Stimulated activated CD8-positive, alpha-beta memory T cell treated with anti-CD3 and anti-CD28 coated beads, Interleukin-15, amount 100 ng/mL, for 1 hour (primary cell): ENCODE data around the gene IFT122.

ENCODE experiments used
- DNase-seq: peaks from one replicate; pipeline ENCODE4 v3.0.0-alpha.2; 2020; ENCODE audit warnings: low read depth

Gene IFT122

DNA sequence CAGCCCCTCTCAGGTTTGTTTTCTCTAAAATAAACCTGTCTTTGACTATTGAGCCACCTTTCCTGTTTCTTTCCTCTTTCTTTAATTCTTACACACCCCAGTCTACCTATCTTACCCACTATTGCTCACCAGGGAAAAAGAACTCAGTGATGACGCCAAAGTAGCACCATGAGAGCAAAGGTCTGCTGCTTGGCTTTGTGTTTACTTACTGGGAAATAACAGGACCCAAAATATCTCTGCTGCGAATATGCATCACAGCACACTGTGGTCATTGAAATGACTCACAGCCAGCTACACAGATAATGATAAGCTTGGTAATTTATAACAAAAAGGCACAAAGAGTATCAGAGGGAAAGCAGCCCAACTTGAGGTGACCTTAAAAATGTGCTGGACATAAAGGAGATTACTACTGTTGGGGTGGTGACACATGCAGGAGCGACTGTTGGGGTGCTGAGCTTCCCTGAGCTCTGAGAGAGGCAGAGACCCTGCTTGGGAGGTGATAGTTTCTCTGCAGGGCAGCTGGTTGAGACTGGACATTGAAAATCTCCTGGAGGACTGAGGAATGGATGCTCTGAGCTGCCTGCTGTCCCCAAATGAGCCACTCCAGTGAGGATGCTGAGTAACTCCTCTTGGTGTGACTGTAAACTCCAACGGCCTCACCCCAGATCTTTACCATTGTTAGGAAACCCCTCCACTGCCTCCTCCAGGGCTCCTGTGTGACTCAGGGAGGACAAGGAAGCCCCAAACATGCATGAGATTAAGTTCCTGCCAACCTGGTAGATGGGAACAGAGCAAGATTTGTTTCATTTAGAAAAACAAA, 26.1 kb upstream of the IFT122 start:
- no peak for DNase-seq

DNA sequence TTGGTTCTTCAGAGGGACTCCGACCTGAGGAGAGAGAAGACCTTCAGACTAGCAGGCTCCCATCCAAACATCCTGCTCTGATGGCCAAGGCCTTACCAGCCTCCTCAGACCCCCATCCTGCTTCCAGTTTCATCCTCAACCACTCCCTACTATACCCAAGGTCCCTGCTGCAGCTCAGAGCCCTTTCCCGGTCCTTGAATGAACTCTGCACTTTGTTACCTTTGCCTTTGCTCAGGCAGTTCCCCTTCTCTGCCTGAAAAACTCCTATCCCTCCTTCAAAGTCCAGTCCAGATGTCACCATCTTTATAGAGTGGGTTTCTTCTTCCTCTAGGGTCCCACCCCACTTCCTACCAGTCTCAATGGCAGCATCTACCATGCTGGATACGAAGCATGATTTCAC, 24.6 kb upstream of the IFT122 start:
- no peak for DNase-seq

DNA sequence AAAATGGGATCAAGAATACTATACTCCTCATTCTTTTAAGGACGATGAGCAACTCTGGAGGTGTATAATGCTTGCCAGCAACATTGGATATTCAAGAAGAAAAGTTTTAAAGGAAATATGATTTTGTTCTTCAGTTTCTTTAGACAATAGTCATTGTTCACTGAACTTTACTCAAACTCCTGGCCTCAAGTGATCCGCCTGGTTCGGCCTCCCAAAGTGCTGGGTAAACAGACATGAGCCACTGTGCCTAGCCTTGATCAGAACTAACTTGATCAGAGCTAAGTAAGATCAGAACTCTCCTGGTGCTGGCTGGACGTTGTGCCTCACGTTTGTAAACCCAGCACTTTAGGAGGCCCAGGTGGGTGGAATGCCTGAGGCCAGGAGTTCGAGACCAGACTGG, 24.2 kb upstream of the IFT122 start:
- no peak for DNase-seq

DNA sequence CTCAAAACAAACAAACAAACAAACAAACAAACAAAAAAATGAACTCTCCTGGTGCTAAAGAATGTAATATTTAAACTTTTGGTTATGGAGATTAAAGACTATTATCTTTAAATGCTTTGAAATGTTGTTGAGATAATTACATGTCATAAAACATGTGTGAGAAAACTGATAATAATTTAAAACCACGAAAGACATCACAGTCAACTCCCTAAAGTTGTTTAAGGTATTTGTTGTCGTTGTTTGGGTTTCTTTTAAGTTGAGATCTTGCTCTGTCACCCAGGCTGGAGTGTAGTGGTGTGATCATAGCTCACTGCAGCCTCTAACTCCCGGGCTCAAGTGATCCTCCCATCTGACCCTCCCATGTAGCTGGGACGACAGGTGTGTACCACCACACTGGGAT, 23.6 kb upstream of the IFT122 start:
- no peak for DNase-seq

DNA sequence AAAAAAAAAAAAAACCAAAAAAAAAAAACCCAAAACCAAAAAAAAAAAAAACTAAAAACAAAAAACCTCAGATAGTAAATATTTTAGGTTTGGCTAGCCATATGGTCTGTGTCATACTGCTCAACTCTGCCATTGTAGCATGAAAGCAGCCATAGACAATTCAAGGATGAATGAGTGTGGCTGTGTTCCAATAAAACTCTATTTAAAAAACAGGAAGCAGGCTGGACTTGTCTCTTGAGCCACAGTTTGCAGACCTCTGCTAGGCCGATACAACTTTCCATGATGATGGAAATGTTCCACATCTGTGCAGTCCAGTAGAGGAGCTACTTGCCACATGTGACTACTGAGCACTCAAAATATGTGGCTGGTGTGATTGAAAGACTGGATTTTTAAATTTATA, 22.7 kb upstream of the IFT122 start:
- no peak for DNase-seq

DNA sequence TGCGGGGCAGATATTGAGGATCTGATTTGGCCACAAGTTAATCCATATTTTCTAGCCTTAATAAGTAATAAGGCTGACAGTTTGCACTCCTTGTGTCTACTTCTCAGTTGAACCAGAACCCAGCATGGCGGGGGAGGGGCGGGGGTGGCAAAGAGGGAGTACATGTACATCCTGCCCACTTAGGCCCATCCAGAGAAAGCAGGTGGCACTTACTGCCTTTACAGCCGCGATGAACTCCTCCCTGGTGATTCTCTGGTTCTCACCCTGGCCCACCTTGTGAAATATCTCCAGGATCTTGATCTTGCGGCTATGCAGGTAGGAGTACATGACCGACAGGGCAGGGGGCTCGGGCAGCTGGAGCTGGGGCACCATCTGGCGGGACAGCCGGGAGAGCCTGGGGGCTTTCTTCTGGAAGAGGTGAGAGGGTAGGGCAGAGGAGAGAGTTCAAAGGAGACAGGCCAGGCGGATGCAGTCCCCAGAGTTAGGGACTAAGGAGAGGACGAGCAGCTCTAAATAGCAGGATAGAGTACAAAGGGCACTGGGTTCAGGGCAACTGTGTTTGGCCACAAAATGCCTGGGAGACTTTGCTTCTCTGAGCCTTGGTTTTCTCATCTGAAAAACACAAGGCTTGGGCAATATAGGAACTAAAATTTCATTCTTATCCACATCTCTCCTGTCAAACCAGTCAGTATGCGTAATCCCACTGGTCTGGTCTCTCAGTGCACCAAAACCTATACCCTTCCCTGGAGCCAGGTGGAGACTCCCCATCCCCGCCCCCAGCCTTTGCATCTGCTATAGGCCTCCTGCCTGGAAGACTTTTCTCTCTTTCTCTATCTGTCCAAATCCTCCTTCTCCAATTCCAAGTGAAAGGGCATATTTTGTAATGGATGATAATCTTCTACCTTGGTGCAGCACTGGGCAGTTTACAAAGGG, 21.7 kb upstream of the IFT122 start:
- no peak for DNase-seq

DNA sequence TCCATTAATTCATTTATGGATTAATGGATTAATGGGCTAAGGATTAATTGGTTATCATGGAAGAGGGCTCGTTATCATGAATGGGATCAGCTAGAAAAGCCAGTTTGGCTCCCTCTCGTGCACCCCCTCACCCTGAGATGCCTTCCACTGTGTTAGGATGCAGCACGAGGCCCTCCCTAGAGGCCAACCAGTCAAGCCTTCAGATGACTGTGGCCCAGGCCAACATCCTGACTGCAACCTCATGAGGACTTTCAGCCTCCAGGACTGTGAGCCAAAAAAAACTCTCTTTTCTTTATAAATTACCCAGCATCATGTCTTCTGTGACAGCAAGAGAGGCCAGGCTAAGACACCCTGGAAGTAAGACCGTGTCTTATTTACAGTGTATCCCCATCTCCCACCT, 20.5 kb upstream of the IFT122 start:
- no peak for DNase-seq

DNA sequence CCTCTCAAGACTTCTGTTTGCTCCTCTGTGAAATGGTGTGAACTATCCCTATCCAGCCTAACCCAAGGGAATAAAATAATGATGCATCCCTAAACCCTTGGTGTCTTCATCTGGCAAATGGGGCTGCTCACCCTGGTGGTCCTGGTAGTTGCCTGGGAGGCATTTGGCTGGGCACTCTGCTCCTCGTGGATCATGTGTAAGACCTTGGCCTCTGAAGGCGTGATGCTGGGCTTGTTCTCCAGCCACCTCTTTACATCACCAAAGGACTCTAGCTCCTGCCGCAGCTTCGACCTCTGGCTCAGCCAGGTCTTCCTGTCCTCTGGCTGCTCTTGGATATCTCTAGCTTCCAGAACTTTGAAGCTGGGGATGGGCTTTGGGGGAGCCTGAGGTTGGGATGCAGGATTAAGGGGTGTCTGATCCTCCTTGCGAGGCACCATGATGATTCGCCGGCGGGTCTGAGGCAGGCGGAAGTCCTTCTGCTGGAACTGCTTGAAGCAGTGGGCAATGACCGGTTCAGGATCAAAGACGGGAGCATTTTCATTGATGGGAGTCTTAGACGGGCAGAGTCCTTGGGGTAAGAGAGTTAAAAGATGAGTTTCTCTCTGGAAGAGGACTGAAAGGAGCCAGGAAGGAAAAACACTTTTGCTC, 18.7 kb upstream of the IFT122 start:
- no peak for DNase-seq

DNA sequence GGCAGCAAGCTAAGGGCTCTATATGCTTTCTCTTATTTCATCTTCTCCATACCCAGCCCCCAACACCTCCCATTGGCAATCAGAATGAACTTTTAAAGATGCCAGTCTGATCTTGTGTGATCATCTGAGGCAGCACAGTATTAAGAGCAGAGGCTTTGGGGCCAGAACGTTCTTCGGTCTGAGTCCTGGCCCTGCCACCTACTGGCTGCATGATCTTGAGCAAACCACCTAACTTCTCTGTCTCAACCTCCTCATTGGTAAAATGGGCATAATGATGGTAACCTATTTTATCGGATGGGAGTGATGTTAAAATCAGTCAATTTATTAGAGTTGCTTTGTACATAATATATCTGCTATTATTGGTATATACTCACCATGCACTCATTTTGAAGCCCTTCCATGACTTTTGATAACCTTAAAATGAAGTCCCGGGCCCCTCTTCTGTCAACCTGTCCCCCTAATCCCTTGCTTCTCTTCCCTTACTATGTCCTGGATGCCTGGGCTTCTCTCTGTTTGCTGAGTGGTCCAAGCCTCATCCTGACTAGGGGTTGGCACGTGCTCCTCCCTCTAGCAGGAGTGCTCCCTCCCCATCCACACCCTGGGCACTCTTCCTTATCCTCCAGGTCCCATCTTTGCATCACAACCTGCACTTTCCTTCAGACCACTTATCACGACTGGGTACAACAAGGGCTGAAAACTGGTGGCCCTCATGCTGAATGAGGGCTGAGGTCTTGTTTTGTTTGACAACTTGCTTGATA, 17.9 kb upstream of the IFT122 start:
- DNase-seq: no peak

DNA sequence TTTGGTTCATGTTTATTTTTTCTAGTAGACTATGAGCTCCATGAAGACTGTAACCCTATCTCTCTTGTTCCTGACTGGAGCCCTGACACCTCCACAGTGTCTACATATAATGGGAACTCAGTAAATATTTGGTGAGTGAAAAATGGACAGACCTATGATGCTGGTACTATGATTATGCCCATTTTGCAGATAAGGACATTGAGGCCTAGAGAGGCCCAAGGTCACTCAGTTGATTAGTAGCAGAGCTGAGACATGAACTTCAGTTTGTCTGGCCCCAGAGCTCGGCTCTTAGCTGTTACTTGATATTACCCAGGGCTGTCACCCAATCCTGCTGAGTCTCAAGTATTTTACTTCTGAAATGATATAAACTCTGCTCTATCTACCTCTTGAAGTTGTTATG, 17.1 kb upstream of the IFT122 start:
- DNase-seq: no peak

DNA sequence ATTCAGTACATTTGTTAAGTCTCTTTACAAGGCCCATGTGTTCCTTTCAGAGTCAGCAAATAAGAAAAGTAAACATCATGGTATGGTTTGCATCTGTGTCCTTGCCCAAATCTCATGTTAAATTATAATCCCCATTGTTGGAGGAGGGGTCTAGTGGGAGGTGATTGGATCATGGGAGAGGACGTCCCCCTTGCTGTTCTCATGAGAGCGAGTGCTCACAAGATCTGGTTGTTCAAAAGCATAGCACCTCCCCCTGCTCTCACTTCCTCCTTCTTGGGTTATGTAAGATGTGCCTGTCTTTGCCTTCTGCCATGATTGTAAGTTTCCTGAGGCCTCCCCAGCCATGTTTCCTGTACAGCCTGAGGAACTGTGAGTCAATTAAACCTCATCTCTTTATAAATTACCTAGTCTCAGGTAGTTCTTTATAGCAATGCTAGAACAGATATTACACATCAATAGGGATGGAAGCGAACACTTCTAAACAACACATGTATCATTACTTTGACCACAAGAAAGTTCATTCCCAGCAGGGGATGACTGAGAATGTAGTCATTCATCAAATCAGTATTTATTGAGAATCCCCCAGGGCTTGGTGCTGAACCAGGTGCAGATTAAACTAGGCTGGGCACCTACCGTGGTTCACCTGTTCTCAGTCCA, 15.7 kb upstream of the IFT122 start:
- DNase-seq: no peak

DNA sequence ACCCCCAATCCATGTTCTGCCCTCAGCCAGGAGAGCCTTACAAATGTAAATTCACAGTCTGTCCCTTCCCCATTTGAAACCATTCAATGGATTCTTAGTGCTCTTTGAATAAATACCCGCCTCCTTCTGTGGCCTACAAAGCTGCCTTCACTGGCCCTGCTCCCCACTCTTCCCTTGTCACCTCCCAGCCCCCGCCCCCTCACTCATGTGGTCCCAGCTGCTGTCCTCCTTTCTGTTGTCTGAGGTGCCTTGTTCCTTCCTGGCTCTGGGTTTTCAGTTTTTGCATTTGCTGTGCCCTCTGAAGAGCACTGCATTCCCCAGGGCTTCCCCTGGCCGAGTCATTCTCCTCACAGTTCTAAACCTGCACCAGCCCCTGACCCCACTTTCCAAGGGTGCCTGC, 14.8 kb upstream of the IFT122 start:
- DNase-seq: no peak

DNA sequence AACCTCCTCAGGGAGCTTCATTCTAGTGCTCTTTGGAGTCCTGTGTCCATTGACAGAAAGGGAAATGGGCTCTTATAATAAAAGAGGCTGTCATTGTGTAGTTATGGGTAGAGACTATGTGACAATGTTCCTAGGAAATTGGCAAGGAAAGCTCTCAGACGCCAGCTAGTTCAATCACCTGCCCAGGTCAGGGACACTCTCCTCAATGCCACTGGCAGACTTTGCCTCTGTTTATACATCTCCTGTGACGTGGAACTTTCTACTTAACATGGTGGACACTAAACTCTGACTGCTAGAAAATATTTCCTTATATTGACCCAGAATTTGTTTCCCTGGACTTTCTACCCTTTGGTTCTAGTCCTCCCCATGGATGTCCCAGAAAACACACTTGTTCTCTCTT, 14.4 kb upstream of the IFT122 start:
- DNase-seq: no peak

DNA sequence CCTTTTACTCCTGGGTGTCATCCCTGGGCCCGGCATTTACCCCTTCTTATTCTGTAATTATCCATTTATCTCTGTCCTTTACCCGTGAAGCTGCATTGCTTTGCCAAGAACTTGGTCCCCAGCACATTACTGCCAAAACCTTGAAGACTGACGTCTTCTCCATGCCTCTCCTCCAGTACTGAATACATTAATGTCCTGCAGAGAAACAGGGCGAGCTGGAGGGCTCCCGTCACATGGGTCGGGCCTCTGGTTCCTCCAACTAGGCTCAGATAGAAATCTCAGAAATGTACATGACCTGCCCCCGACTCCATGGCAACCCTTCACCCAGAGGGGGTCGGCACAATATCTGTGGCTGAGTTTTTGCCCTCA, 12.0 kb upstream of the IFT122 start:
- no peak for DNase-seq

DNA sequence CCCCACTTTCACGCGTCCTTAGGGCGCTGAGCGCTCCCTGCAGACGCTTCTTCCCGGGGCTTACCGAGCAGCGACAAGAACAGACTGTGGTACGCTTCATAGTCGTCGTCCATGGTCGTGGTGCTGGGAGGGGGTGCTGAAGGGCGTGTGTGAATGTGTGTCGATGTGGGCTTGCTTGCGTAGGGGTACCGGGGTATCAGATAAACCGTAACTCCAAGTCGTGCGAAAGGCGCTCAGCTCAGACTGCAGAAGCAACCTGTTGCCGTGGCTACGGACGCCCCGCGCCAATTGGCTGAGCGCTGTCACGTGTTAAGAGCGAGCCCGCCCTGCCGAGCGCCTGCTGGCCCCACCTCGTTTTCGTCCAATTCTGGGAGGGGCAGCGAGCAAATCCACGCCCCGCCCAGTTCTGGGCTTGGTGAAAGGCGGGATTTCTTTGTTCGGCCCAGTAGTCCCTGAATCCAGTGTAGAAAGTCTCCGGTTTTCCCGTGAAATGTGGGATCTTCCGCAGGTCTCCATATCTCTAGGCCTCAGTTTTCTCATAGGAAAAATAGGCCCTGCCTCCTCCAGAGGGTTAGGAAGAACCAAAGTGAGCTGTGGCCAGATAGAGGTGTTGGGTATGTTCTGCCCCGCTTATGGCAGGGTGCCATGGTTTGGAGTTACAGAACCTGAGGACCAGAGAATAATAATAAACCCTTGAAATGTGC, 11.5 kb upstream of the IFT122 start, which contains the start of gene EFCAB12:
Gene EFCAB12 (minus strand): TSS at position 261 of the 704 bp plus-strand sequence. CDS start 148 bp downstream, at position 113.
- DNase-seq: peak; percentile 67

DNA sequence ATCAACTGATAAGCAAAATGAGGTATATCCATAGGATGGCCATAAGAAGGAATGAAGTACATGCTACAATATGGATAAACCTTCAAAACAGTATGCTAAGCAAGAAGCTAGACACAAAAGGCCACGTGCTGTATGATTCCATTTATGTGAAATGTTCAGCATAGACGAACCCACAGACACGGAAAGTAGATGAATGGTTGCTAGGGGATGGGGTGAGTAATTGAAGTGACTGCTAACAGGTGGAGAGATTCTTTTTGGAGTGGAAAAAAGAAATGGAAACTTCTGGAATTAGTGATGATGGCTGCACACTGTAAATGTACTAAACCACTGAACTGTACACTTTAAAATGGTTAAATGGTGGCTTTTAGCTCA, 11.0 kb upstream of the IFT122 start:
- DNase-seq: no peak

DNA sequence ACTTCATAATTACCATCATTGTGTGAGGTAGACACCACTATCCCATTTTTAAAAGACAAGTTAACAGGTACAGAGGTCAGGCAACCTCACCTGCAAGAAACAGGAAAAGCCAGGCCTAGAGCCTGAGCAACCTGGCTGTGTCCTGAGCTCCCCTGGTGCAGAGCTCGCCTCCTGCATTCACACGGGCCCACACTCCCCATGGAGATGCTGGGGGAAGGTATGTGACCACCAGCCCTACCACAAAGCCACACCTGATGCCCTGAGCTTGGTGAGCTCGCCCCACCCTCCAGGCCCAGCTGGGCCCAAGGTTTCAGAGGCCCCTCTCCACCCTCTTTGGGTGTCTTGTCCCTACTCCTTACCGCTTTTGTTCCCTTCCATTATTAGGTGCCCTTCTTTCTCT, 10.4 kb upstream of the IFT122 start:
- DNase-seq: no peak

DNA sequence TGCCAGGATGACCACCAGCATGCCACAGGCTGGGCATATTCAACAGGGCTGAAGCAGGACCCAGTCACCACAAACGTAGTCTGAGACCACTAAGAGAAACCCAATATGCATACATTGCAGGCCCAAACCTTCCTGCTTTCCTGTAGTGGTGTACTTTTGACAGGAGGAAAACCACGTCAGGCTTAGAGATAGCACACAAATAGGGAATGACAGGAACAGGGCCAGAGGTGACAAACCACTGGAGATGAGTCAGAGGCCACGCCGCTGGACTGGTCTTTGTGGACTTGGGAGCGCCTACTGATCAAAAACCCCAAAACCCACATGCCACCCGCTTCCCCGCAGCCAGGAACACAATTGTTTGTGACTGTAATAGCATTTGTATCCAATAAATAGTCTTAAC, 8.0 kb upstream of the IFT122 start:
- no peak for DNase-seq

DNA sequence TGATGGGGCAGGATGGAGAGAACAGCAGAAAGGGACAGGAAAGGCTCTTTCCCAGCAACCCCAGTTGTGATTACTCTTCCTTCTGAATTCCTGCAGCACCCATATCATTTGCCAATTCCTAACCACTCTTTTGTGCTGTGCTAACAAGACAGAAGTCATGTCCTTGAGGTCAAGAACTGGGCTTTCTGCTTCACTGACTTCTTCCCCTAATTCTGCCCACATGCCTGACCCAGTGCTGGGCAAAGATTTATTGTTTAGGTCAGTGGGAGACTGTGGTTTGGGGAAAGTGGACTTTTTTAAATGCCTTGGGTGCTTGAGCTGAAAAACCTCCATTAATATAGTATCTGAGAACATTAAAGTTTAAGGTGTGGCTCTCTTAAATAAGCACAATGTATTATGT, 7.4 kb upstream of the IFT122 start:
- no peak for DNase-seq

DNA sequence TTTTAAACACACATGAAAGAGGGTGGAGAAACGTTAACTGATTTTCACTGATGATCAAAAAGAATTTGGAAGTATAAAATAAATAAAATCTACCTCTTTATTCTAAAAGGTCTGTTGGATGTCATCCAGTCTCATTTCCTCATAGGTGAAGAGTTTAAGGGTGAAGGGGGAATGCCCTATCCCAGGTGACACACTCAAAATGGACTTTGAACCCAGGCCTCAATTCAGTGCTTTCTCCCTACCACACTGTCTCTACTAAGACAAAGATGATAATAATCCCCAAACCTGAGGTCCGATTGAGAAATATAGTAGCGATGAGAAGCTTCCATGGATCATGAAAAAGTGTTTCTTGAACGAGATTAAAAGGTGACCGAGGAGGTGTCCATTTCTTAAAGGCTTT, 6.5 kb upstream of the IFT122 start:
- no peak for DNase-seq

DNA sequence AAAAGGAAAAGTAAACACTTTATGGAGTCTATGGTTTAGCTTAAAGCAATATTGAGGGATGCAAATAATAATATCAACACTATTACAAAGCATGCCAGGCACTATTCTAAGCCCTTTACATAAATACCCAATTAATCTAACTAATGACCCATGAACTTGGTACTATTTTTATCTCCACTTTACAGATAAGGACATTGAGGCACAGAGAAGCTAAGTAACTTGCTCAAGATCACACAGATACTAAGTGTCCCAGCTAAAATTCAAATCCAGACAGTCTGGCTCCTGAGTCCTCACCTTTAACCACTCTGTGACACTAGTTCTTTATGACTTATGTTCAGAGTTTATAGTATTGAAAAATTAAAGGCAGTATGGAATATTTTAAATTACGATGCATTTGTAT, 5.9 kb upstream of the IFT122 start:
- DNase-seq: no peak
